GM12874 (cell line): ENCODE measurements around the gene MMP28.
A peak's percentile ranks its signal among the peaks of the same experiment; 100 is the strongest.

Source experiments
- TF ChIP-seq, protein P1 (sequence below): IDR thresholded peaks from 2 replicates; pipeline ENCODE4 v1.5.1; 2011; ENCODE audit warnings: low read depth, mild to moderate bottlenecking, control low read depth, low read length, moderate library complexity; ENCODE audit not compliant: insufficient read depth

The MMP28 gene

DNA sequence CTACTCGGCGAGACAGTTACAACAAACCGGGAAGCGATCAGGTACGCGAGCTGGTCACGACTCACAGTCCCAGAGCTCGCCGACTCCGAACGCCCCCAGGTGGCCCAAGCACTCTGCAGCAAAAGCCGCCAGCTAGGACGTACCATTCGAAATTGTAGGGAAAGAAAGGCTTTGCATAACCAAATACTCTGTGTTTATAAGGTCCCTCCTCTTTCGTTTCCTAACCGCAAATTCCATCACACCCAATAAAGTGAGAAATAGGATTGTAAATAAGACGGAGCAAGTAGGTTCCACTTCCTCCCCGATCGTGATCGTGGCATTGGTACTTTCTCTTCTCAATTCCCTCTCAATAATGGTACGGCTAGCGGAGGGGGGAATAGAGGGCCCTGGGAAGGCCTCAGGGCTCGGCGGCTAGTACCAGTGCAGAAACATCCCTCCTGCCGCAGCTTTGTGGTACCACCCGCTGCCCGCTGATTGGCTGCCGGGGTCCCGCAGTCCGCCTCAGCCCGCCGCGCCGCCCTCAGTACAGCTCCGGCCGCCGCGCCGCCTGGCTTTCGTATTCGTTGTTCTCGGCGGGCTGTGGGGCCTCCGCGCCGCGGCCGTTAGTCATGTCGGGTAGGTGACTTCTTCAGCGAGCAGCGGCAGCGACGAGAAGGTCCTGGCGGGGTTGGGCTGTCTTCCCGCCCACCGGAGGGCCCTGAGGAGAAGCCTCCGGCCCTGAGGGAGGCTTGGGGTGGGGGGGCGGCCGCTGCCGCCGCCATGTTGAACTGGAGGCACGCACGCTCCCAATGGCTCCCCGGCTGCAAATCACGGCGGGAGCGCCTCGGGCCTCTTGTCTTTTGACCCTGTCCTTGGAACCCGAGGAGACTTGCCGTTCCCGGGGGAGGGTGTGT is 13.8 kb upstream of the MMP28 start, which contains the start of gene TAF15:
TAF15 (plus strand) TSS at position 523 of the 893 bp plus-strand sequence; CDS start at position 609, 86 bp downstream.
- TF ChIP-seq, protein P1, sequence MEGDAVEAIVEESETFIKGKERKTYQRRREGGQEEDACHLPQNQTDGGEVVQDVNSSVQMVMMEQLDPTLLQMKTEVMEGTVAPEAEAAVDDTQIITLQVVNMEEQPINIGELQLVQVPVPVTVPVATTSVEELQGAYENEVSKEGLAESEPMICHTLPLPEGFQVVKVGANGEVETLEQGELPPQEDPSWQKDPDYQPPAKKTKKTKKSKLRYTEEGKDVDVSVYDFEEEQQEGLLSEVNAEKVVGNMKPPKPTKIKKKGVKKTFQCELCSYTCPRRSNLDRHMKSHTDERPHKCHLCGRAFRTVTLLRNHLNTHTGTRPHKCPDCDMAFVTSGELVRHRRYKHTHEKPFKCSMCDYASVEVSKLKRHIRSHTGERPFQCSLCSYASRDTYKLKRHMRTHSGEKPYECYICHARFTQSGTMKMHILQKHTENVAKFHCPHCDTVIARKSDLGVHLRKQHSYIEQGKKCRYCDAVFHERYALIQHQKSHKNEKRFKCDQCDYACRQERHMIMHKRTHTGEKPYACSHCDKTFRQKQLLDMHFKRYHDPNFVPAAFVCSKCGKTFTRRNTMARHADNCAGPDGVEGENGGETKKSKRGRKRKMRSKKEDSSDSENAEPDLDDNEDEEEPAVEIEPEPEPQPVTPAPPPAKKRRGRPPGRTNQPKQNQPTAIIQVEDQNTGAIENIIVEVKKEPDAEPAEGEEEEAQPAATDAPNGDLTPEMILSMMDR, result peak; percentile 84

DNA sequence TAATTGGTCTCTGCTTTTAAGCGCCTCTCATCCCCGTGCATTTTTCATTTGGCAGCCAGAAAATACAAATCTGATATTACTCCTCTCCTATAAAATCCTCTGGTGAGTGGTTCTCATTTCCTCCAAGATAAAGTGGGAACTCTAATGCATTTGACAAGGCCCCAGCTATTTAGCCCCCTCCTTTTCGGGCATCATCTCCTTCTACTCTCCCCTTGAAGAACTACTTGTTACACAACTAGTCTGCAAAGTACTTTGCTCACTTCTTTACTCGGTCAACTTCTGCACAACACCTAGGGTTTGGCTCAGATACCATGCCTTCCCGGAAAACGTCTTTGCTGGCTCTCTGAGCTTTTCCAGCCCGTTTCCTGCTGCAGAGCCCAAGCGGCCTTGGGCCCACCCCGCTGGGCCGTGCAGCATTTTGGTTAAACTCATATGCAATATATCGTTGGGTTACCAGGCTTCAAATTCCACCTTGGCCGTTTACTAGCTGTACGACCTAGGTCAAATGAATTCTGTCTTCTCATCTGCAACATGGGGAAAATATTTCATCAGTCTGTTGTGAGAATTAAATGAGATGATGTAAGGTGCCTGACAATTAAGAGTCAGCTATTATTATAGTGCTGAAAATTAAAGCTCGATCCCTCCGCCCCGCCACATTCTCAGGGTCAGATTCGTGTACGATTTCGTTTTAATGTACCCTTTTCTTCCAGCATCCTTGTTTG is 13.0 kb upstream of the MMP28 start:
- TF ChIP-seq, protein P1, result no peak

DNA sequence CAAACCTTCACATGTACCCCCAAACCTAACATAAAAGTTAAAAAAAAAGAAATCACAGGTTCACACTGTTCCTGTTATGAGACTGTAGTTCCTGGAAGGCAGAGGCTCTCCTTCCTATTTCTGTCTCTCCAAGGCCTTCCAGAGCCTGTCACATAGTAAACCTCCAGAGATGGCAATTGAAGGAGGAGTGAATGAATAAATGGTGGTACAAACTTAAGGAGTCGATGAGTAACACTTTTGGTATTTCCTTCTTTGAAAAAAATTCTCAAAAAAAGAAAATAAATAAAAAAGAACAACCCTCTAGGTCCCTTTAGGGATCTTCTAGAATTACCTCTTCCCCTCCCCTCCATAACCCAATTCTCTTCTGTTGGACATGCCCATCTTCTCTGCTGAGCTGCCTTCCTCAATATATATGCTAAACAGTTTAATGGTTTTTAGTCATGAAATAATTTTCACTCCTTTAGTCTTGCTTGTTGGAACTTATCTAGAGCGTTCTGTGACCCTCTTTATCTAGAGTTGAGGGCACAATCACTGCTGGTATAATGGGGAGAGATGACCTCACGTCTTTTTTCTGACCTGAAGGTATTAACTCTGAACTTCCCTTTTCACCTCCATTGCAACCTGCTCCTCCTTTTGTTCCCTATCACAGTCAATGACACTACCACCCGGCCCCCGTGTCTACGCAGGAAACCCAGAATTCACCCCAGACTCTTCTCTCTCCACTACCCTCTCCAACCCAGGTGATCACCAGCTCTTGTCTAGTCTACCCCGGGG is 12.1 kb upstream of the MMP28 start:
- TF ChIP-seq, protein P1, result no peak

DNA sequence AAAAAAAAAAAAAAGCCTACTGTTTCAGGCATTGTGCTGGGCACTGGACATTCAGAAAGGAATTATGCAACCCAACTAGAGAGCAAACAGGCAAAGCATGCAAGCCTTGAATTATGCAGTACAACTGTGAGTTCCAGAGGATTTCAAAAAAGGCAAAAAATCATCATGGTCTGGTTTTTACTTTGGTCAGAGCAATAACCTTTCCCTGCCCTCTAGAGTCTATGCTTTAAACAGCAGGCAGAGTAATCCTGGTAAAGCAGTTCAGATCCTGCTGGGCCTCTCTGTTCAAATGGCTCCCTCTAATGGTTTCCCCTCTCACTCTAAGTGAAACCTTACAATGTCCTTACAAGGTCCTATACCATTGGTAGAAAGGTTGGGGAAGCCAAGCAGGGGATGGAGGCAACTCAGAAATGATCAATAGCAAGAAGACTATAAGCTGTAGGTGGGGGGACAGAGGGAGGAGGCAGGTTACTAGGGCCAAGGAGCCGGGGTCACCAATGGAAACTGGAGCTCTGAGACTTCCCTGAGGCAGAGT is 9.3 kb upstream of the MMP28 start:
- TF ChIP-seq, protein P1, result peak; percentile 75

DNA sequence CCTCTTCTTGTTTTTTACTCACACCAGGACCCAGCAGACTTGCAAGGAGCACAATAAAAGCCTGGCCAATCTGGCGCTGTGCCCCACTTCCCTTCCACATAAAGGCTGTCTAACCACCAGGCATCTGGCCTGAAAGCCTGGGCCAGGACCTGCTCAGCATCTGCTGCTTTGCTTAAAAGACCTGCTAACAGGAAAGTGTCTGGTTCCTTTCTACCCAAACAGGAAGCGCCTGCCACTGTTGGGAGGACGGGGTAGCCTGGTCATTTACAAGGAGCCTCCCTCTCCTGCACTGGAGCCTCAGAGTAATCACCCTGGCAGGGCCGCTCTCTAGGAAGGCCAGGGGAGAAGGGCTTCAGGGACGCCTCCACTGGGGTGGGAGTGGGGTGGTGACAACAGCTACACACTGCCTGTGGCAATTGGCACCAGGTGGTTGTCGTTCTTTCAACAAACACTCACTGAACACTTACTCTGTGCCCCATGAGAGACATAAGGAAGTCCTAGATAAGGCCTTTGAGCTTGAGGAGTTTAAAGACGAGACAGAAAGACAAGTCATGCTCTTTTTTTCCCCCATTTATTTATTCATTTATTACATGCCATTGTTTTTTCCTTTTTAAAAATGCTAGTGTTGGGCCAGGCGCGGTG is 6.3 kb upstream of the MMP28 start:
- TF ChIP-seq, protein P1, result no peak

DNA sequence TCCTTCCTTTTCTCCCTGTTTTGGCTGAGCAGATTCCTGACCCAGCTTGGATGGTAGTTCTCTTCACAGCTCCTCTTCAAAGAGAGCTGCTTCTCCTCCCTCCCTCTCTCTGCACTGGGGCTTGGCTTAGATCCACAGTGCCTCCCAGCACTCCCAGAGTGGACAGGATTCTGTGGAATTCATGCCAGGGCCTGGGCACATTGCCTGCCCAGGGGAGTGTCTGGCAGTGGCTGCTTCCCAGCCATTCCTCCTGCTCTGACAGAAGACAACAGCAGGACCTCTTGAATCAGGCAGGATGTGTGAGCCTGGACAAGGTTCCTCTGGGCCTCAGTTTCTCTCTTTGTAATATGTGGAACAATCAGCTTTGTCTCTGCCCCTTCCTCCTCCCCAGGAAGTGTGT is 4.5 kb upstream of the MMP28 start:
- TF ChIP-seq, protein P1, result no peak
